Measurements from ENCODE around the gene ROR2. TPM values are rescaled to one million over a fixed set of nuclear protein-coding genes. Genes with fewer than 3 reads are reported as not detected.

Gene ROR2
- polyA plus RNA-seq, 1 experiment = 9.7 TPM

GRCh38 chr9:91949392-91949945 is 559 bp downstream of the ROR2 start:
- POLR2A ChIA-PET = interaction anchor here (1.1 to 2.4 kb wide), 3 partner anchors 62 to 178 kb away, joined by 3 to 10 read pairs (median 5); no protein-coding TSS in a partner anchor
- Histone ChIP-seq H3K27me3 (ENCODE audit: control insufficient read depth, insufficient read depth, low read length) (peaks cover 20% of the 10 kb centered on the region), H3K9me3 (ENCODE audit: control insufficient read depth, insufficient read depth, low read length) (peaks cover 8% of the 10 kb centered on the region), H3K4me3 (ENCODE audit: low read depth, low read length) (peak overlapping the region; percentile 71), H3K27ac (ENCODE audit: low read depth, low read length) (no peak overlapping the region)
- DNase-seq (ENCODE audit: low read depth, low spot score) = no peak
- CTCF ChIA-PET = interaction anchor here (1.0 to 3.6 kb wide), 12 partner anchors 12 to 290 kb away, joined by 3 to 30 read pairs (median 8); no protein-coding TSS in a partner anchor
- no peak for TF ChIP-seq CTCF (IDR thresholded peaks at IDR 0.05; ENCODE audit: low read depth, low read length)

GRCh38 chr9:91948597-91949391 is 1.2 kb downstream of the ROR2 start:
- no peak for DNase-seq (ENCODE audit: low read depth, low spot score)
- H3K9me3 ChIP-seq (ENCODE audit: control insufficient read depth, insufficient read depth, low read length) = peaks cover 8% of the 10 kb centered on the region
- H3K27ac ChIP-seq (ENCODE audit: low read depth, low read length) = no peak overlapping the region
- POLR2A ChIA-PET = interaction anchor here (0.6 to 2.4 kb wide), 3 partner anchors 61 to 178 kb away, joined by 3 to 10 read pairs (median 3); no protein-coding TSS in a partner anchor
- peak; percentile 24 for TF ChIP-seq CTCF (IDR thresholded peaks at IDR 0.05; ENCODE audit: low read depth, low read length)
- peaks cover 20% of the 10 kb centered on the region for H3K27me3 ChIP-seq (ENCODE audit: control insufficient read depth, insufficient read depth, low read length)
- CTCF ChIA-PET = interaction anchor here (1.0 to 3.6 kb wide), 7 partner anchors 11 to 214 kb away, joined by 3 to 30 read pairs (median 9); no protein-coding TSS in a partner anchor
- peak overlapping the region; percentile 71 for H3K4me3 ChIP-seq (ENCODE audit: low read depth, low read length)

GRCh38 chr9:91948101-91948596 is 1.9 kb downstream of the ROR2 start:
- H3K4me3 ChIP-seq (ENCODE audit: low read depth, low read length) = peak overlapping the region; percentile 71
- no peak for DNase-seq (ENCODE audit: low read depth, low spot score)
- H3K27ac ChIP-seq (ENCODE audit: low read depth, low read length) = no peak overlapping the region
- H3K27me3 ChIP-seq (ENCODE audit: control insufficient read depth, insufficient read depth, low read length) = peaks cover 20% of the 10 kb centered on the region
- TF ChIP-seq CTCF (IDR thresholded peaks at IDR 0.05; ENCODE audit: low read depth, low read length) = no peak
- peaks cover 8% of the 10 kb centered on the region for H3K9me3 ChIP-seq (ENCODE audit: control insufficient read depth, insufficient read depth, low read length)
- CTCF ChIA-PET = interaction anchor here (1.0 kb wide), 2 partner anchors 173 to 214 kb away, joined by 3 to 4 read pairs; no protein-coding TSS in a partner anchor
- POLR2A ChIA-PET = interaction anchor here (0.6 to 2.4 kb wide), 2 partner anchors 61 to 147 kb away, joined by 3 to 10 read pairs; no protein-coding TSS in a partner anchor

- no peak for TF ChIP-seq CTCF (IDR thresholded peaks at IDR 0.05; ENCODE audit: low read depth, low read length)
- CTCF ChIA-PET = interaction anchor here (0.7 to 3.3 kb wide), 5 partner anchors 8 to 1032 kb away, joined by 3 to 21 read pairs (median 3); no protein-coding TSS in a partner anchor
- Histone ChIP-seq H3K9me3 (ENCODE audit: control insufficient read depth, insufficient read depth, low read length) (peaks cover 5% of the 10 kb centered on the region), H3K4me3 (ENCODE audit: low read depth, low read length) (no peak overlapping the region), H3K27me3 (ENCODE audit: control insufficient read depth, insufficient read depth, low read length) (peaks cover 20% of the 10 kb centered on the region), H3K27ac (ENCODE audit: low read depth, low read length) (no peak overlapping the region)
- POLR2A ChIA-PET = no interaction called here
- no peak for DNase-seq (ENCODE audit: low read depth, low spot score)
Measured at GRCh38 chr9:91946653-91947488, 3.2 kb downstream of the ROR2 start.

All from AG04450 (cell line).